Ascending aorta (tissue), 2 donors: ENCODE data around the gene PTPN18. TPM values are rescaled to one million over a fixed set of nuclear protein-coding genes. Genes with fewer than 3 reads are reported as not detected.
A peak's percentile ranks its signal among the peaks of the same experiment; 100 is the strongest.
"Not testable (repeated sequence)": the region's sequence is repeated elsewhere in the genome, so short reads cannot be mapped to it uniquely, and the experiment has no call there.

Experiments used
- DNase-seq, 2 donors: peaks; one replicate each; pipeline ENCODE4 v3.0.0-alpha.2; 2019; ENCODE audit warnings: low spot score in 2 of 2
- H3K27ac ChIP-seq, 2 donors: fragments of 200-600 bp; sonication (generic); one replicate each; pipeline ENCODE4 v1.5.1; 2016 to 2017; ENCODE audit warnings: mild to moderate bottlenecking in 1 of 2
- H3K27me3 ChIP-seq: fragments of 200-600 bp; sonication (generic); one replicate; pipeline ENCODE4 v1.5.1; 2017
- H3K36me3 ChIP-seq, 2 donors: fragments of 200-600 bp; sonication (generic); one replicate each; pipeline ENCODE4 v1.5.1; 2016
- H3K4me1 ChIP-seq, 2 donors: fragments of 200-600 bp; sonication (generic); one replicate each; pipeline ENCODE4 v1.5.1; 2016 to 2017; ENCODE audit warnings: mild to moderate bottlenecking in 1 of 2
- H3K4me3 ChIP-seq, 2 donors: fragments of 200-600 bp; sonication (generic); one replicate each; pipeline ENCODE4 v1.5.1; 2016 to 2017; ENCODE audit warnings: mild to moderate bottlenecking in 1 of 2
- H3K9me3 ChIP-seq, 2 donors: fragments of 200-600 bp; sonication (generic); one replicate each; pipeline ENCODE4 v1.5.1; 2016
- CTCF ChIP-seq, 3 experiments: fragments of 200-600 bp in 2 of 3; fragments of 450-650 bp in 1 of 3; sonication (generic) in 2 of 3; IDR thresholded peaks; one replicate each; pipeline ENCODE4 v1.5.1; 2016 to 2019; ENCODE audit warnings: antibody characterized with exemption in 3 of 3, mild to moderate bottlenecking in 1 of 3, moderate library complexity in 1 of 3
- intact Hi-C: fragments of 100-400 bp; cut with DNase I; formaldehyde crosslinking; loops from one replicate; pipeline ENCODE4 v1.15.1; 2023
- total RNA-seq: library from RNA; depleted of rRNA; stranded (reverse); fragments of >200 nt; gene quantifications from one replicate; pipeline ENCODE4 v1.1.0, GENCODE V29; 2016

PTPN18 gene
- total RNA-seq, 1 donor from 2014 or later: 21.0 TPM

GRCh38 chr2:130332271-130333073 lies 23.4 kb upstream of the PTPN18 start:
- Histone ChIP-seq H3K36me3 (no peaks in the 10 kb centered on the region), H3K9me3 (no peaks in the 10 kb centered on the region), H3K4me1 (no peaks in the 10 kb centered on the region), H3K27me3 (no peaks in the 10 kb centered on the region), H3K27ac (no peak overlapping the region), H3K4me3 (no peak overlapping the region)
- intact Hi-C loops: no loop called here
- TF ChIP-seq CTCF (IDR thresholded peaks at IDR 0.05): peak; percentile 59 to 86 (median 80)
- DNase-seq: peak in 1 of 2 donors; percentile 82

- H3K9me3 ChIP-seq, H3K27ac ChIP-seq, DNase-seq, H3K36me3 ChIP-seq, H3K4me1 ChIP-seq, H3K27me3 ChIP-seq, H3K4me3 ChIP-seq, intact Hi-C loops: not testable (repeated sequence)
These were observed 22.6 kb upstream of the PTPN18 start for GRCh38 chr2:130333253-130333652.

- intact Hi-C loops: no loop called here
These were observed 21.8 kb upstream of the PTPN18 start for GRCh38 chr2:130334026-130334425.

GRCh38 chr2:130335226-130335625 lies 20.6 kb upstream of the PTPN18 start:
- no peaks in the 10 kb centered on the region for H3K9me3 ChIP-seq
- no peaks in the 10 kb centered on the region for H3K4me1 ChIP-seq
- H3K27ac ChIP-seq: no peak overlapping the region
- no peak for DNase-seq
- H3K27me3 ChIP-seq: no peaks in the 10 kb centered on the region
- TF ChIP-seq CTCF (IDR thresholded peaks at IDR 0.05): no peak
- intact Hi-C loops: no loop called here
- H3K4me3 ChIP-seq: no peak overlapping the region
- peaks cover 7 to 15% of the 10 kb centered on the region in 2 donors for H3K36me3 ChIP-seq

More at GRCh38 chr2:130334026-130334425, 21.8 kb upstream of the PTPN18 start:
- Histone ChIP-seq H3K4me3 (no peak overlapping the region), H3K27me3 (no peaks in the 10 kb centered on the region), H3K36me3 (peaks cover 6 to 7% of the 10 kb centered on the region in 2 donors), H3K4me1 (no peaks in the 10 kb centered on the region), H3K9me3 (no peaks in the 10 kb centered on the region), H3K27ac (no peak overlapping the region)
- DNase-seq: no peak
- TF ChIP-seq CTCF (IDR thresholded peaks at IDR 0.05): no peak

GRCh38 chr2:130336150-130336876 lies 19.5 kb upstream of the PTPN18 start:
- Histone ChIP-seq H3K9me3 (no peaks in the 10 kb centered on the region), H3K4me3 (no peak overlapping the region), H3K4me1 (peaks cover 0 to 1% of the 10 kb centered on the region in 2 donors), H3K27me3 (no peaks in the 10 kb centered on the region), H3K27ac (no peak overlapping the region), H3K36me3 (peaks cover 7 to 15% of the 10 kb centered on the region in 2 donors)
- intact Hi-C loops: no loop called here
- TF ChIP-seq CTCF (IDR thresholded peaks at IDR 0.05): no peak
- DNase-seq: peak in 1 of 2 donors; percentile 33
